Measurements from ENCODE around the gene GNPNAT1. TPM values are rescaled to one million over a fixed set of nuclear protein-coding genes. Genes with fewer than 3 reads are reported as not detected.

GNPNAT1 gene
- total and polyA plus RNA-seq, 2 of the 8 experiments (the other 6 are each of a cell fraction or from before 2014, with no cell fraction given), result 25.5 to 54.1 TPM

DNA sequence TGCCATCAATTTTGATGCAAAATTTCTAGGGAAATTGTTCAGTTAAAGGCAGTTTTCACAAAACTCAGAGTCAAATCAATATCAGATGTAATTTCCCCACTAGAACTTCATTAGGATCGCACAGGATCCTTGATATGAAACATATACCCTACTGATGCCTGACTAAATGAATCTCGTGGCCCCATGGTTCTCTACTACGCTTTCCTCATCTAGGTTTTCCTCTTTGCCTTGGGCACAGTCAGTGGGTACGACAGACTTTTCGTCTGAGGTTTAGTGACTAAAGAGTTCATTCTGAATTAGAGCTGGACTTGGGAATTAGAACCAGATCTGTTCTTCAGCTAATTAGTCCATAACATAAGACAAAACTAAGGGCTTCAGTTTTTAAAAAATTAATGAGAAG is 42.5 kb upstream of the GNPNAT1 start:
- Histone ChIP-seq H3K23me2 (ENCODE audit: low read depth, low read length) (no peaks in the 10 kb centered on the region), H2AFZ (ENCODE audit: low read length) (0 out of 2 replicates have a peak overlapping the region, but pooled peaks have one; percentile 64), H2BK120ac (replicated peaks; ENCODE audit: low read depth, low read length) (no peak overlapping the region), H3K79me2 (ENCODE audit: control insufficient read depth in 1 of 2, insufficient read depth in 2 of 2, low read length in 2 of 2) (no peaks in the 10 kb centered on the region), H4K91ac (replicated peaks; ENCODE audit: insufficient read length, low read length) (no peak overlapping the region), H3K79me1 (ENCODE audit: low read depth, low read length) (no peaks in the 10 kb centered on the region), H2BK20ac (ENCODE audit: low read length) (no peak overlapping the region), H2BK12ac (ENCODE audit: low read depth, low read length) (no peak overlapping the region), H4K20me1 (replicated peaks in 1 of 2; ENCODE audit: control insufficient read depth in 1 of 2, insufficient read depth in 2 of 2, low read length in 2 of 2) (no peaks in the 10 kb centered on the region), H3K9ac (replicated peaks in 1 of 4; ENCODE audit: extremely low read depth in 1 of 4, low read depth in 3 of 4, low read length in 3 of 4) (no peak overlapping the region), H2BK5ac (ENCODE audit: low read depth, low read length) (no peak overlapping the region), H2BK15ac (ENCODE audit: low read length) (no peak overlapping the region), H3K4me3 (ENCODE audit: extremely low read depth in 1 of 4, insufficient read depth in 2 of 4, low read depth in 3 of 4, low read length in 4 of 4) (no peak overlapping the region), H4K8ac (ENCODE audit: extremely low read depth, insufficient read depth, low read length) (no peak overlapping the region), H3K56ac (replicated peaks; ENCODE audit: insufficient read length, low read depth, low read length) (no peak overlapping the region), H3K4me1 (replicated peaks in 1 of 4; ENCODE audit: control insufficient read depth in 3 of 4, insufficient read depth in 4 of 4, low read length in 3 of 4) (peaks cover 2 to 13% (median 5%) of the 10 kb centered on the region in 4 experiments), H3K4me2 (ENCODE audit: insufficient read depth in 1 of 2, low read depth in 2 of 2, low read length in 2 of 2) (no peak overlapping the region), H3K18ac (ENCODE audit: extremely low read depth, low read length) (no peak overlapping the region), H4K5ac (ENCODE audit: insufficient read length, low read depth, low read length) (no peak overlapping the region), H3K27me3 (replicated peaks in 1 of 4; ENCODE audit: control insufficient read depth in 3 of 4, extremely low read depth in 1 of 4, insufficient read depth in 3 of 4, low read length in 3 of 4) (no peaks in the 10 kb centered on the region), H3K14ac (ENCODE audit: insufficient read length) (no peak overlapping the region), H3K27ac (ENCODE audit: low read depth, low read length) (no peak overlapping the region), H3K9me3 (ENCODE audit: insufficient read depth in 2 of 2, low read depth in 1 of 2, low read length in 1 of 2) (no peaks in the 10 kb centered on the region; a peak in 1 of 4 replicates), H3K23ac (ENCODE audit: insufficient read length) (no peak overlapping the region), H3K36me3 (ENCODE audit: control insufficient read depth in 2 of 4, insufficient read depth in 4 of 4, low read length in 3 of 4) (no peaks in the 10 kb centered on the region), H2AK5ac (ENCODE audit: low read depth, low read length) (no peak overlapping the region), H3K4ac (replicated peaks; ENCODE audit: insufficient read length, low read depth, low read length) (no peak overlapping the region)
- ChIA-PET POLR2A (ENCODE audit: partially characterized antibody) (interaction anchor here (0.6 kb wide), 1 partner anchor 282 kb away, joined by 3 read pairs; no protein-coding TSS in a partner anchor), CTCF (ENCODE audit: partially characterized antibody) (no interaction called here)
- FAIRE-seq (no peak), DNase-seq (ENCODE audit: low read depth in 1 of 2, low spot score in 2 of 2) (no peak)
- TF ChIP-seq JUND (IDR thresholded peaks at IDR 0.05; ENCODE audit: low read length) (no peak), CBX8 (IDR thresholded peaks at IDR 0.05; ENCODE audit: borderline replicate concordance, low read depth, low read length) (no peak), HDAC6 (IDR thresholded peaks at IDR 0.05; ENCODE audit: low read depth, low read length) (no peak), CREB1 (IDR thresholded peaks at IDR 0.05) (no peak), KDM5A (IDR thresholded peaks at IDR 0.05; ENCODE audit: low read length) (no peak), POU5F1 (IDR thresholded peaks at IDR 0.05; ENCODE audit: low read depth, low read length) (no peak), CHD2 (IDR thresholded peaks at IDR 0.05; ENCODE audit: low read length) (no peak), RXRA (IDR thresholded peaks at IDR 0.05; ENCODE audit: insufficient read depth, low read depth, low read length) (no peak), SAP30 (IDR thresholded peaks at IDR 0.05; ENCODE audit: insufficient read depth, insufficient replicate concordance, low read length) (no peak), MAFK (IDR thresholded peaks at IDR 0.05; ENCODE audit: low read depth, low read length) (no peak), EP300 (IDR thresholded peaks at IDR 0.05; ENCODE audit: borderline replicate concordance in 1 of 2, low read depth in 2 of 2, low read length in 2 of 2) (no peak), FOSL1 (IDR thresholded peaks at IDR 0.05; ENCODE audit: insufficient read depth, low read depth, low read length) (no peak)
- WGBS, 2 experiments (ENCODE audit: extremely low coverage in 1 of 2, insufficient coverage in 1 of 2, insufficient read length in 1 of 2, insufficient replicate concordance in 2 of 2, low coverage in 1 of 2, low lambda C conversion rate in 2 of 2, missing lambda C conversion rate in 1 of 2), result 90% methylated on average over 5 of the region's 5 CpGs; no CpG with 5 or more reads in 1 of the 2 experiments

Measured in H1 (cell line).